A549 treated with AZD9567 at 1 μM for 4 hours (cell line): ENCODE results near the gene CDK5. TPM values are rescaled to one million over a fixed set of nuclear protein-coding genes. Genes with fewer than 3 reads are reported as not detected.

Experiments
- total RNA-seq: library from RNA; stranded (reverse); fragments of 200-300 nt; extraction: Qiagen RNA extraction; gene quantifications from 5 replicates; pipeline ENCODE4 v1.2.3, GENCODE V29; 2022; ENCODE audit not compliant: insufficient read depth

Gene CDK5
- 29.7 to 38.6 TPM (median 30.6 TPM) in 5 replicates for total RNA-seq

DNA sequence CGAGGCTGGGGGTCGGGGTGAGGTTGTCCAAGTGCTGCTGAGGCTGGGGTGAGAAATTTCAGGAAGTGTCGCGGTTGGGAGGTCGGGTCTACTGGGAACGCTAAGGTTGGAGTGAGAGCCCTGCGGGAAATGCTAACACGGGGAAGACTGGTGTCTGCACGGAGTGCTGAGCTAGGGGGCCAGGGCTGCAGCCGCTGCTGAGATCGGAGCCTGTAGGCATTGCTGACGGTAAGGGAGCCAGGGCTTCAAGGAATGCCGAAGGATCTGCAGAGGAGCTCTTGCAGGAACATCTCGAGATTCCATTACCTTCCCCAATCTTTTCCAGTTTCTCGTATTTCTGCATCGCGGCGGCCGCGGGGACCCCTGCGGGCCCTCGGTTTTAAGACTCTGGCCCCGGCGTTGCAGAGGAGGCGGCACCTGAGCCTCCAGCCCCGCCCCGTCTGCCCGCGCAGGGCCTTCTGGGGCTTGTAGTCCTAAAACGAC, at the start of gene CDK5:
CDK5 (minus strand) TSS at position 392 of the 483 bp plus-strand sequence; CDS start at position 343, 49 bp downstream.

DNA sequence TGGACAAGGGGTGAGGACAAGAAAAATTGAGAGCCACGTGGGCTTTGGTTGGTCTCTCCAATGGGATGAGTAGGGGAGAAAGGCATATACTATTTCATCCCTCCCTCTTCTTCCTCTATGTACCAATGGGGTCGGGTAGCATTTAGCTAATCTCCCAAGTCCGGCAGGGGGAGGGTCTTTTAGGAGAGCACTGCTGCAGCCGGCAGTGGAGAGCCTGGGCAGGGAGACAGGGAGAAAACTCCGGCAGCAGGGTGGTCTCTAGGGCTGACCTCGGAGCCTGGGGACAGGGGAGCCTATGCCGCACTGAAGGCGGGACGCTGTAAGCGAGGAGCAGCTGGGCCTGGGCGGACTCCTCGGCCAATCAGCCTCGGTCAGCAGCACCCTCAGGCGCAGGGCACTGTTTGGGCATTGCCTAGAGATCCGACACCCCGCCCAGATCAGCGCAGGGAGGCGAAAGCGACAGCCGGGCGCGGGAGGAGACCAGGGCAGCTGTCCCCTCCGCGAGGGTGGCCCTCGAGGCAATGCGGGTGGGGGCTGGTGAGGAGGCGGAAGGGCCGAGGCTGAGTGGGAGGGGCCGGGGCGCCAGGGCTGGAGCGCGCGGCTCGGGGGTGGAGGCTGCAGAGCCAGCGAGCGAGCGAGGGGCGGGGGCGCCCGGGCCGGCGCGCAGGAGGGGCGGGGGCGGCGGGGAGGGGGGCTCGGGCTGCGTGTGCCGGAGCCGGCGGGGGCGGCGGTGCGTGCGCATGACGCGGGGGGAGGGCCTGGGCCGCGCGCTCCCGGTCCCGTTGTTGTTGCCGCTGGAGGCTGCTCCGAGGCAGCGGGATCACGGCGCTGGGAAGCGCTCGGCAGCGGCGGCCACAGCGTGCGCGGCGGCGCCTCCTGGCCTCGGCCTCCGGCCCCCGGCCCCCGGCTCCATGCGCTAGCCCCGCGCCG, 28.3 kb upstream of the CDK5 start, which contains the start of gene AGAP3:
AGAP3 (plus strand) TSS at position 785 of the 930 bp plus-strand sequence. CDS start 267 bp downstream, outside the sequence.

DNA sequence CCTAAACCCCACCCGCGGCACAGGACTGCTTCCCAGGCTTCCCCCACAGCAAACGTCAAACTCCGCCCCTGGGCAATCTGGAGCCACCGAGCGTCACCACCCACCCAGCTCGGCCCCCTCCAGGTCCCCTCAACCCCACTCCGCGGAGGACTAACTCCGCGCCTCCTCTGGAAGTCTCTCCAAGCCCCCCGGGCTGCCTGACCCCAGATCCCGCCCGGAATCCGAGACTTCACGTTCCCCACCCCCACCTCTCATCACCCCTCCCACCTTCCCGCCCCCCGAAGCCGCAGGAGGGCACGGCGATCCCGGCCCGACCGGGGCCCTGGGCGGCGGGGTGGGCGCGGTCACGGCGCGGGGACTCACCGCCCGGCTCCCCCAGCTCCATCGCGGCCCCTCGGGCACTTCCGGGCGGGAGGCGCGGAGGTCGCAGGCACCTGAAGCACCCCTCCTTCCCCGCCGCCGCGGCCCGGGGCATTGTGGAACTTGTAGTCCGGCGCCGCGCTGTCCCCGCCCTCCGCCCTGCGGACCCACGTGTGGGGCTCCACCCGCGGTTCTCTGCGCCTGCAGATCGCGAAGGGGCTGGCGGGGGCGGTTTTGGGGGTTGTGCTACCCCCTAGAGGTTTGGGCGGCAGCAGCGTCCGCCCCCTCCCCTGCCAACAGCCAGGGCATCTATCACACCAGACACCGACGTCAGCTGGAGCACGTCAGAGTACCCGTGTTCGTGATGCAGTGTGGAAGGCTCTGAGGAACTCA, 25.6 kb upstream of the CDK5 start, which contains the start of gene TMUB1:
TMUB1 (minus strand) TSS at position 423 of the 753 bp plus-strand sequence. CDS start 930 bp downstream, outside the sequence.

DNA sequence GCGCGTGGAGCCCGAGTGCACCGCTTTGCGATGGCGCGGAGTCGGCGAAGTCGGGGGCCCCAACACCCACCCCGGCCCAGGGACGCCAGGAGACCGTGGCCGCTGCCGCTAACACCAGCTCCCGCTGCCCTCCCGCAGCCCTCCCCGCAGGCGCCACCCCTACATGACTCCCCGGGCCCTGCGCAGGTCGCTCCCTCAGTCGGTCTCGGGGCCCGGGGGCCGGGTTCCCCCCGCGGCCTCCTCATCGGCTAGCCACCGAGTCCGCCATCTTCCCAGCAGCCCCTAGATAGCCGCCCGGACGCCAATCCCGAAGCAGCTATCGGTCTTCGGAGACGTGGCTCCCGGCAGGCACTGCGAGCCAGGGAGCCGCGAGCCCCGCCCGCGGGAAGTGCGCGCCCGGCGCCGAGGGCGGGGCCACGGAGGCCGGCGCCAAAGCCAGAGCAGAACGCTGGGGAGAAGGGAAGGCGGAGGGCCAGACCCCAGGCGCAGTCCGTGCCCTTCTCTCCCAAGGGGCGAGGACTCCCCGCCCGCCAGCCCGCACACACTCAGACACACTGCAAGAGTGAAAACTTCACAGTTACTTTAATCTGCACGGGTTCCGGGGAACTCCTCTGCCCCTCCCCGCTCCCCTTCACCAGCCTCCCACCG, 22.9 kb upstream of the CDK5 start, which contains the start of gene FASTK:
FASTK (minus strand) TSS at position 288 of the 648 bp plus-strand sequence; CDS start at position 245, 43 bp downstream.

DNA sequence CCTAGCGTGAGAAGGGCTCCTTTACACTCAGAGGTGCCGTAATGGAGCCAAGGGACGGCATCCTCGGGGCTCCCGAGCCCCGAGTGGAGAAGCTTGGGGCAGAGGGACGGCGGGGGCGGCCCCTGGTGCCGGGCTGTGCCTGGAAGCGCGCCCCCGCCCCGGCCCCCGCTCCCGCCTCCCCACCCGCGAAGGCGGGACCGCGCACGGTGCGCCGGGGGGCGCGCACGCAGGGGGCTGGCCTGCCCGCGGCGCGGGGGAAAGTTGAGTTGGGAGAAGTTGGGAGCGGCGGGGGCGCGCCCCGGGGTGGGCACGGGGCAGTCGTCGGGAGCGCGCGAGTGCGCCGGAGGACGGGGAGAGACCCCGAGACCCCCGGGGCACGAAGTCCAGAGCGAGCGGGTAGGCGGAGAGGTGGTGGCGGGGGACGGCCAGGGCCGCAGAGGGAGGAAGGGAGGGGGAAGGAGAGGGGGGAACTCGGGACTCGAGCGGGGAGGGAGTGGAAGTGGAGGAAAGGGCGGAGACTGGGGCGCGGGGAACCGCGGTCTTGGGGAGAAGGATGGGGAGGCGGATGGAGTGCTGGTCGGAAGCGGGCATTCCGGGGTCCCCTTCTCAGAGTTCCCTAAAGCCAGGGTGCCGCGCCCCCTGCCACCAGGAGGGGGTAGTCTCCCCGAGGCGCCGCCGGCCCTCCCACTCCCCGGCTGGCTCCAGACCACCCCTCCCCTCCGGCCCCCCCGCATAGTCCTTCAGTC, 1.8 kb upstream of the CDK5 start, which contains the start of gene SLC4A2:
SLC4A2 (plus strand) TSS at position 223 of the 746 bp plus-strand sequence. CDS start 2,399 bp downstream, outside the sequence.

DNA sequence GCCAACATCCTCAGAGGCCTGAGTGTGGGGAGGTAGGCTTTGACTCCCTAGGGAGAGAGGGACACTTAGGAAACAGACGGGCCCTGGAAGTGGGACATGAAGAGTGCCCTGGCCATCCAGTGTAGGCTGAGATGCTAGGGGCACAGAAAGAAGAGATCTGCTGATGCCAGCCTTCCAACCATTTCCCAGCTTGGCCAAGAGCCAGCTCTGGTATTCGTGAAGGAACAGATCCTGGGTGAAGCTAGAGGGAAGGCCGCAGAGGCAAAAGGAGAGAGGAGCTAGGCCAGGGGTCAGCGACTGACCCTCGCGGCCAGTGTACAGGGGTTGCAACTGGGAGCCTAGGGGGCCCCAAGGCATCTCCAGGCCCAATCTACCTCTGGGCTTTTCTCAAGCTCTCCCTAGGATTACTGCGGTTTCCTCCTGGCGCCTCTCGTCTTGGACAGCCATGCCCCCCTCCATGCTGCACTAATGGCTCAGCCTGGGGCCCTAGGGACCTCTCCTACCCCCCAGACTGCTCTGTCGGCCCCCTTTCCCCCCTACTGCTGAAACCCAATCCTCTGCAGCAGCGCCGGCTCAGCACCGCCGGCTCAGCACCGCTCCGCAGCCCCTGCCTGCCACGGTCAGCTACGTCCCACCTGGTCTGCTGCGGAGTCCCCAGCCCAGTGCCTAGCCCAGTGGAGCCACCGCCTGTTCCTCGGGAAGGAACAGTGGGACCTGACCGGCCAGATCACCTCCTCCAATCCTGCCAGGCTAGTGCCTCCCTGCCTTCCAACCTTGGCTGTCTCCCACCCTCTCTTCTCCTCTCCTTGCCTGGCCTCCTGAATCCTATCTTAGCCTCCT, 9.5 kb downstream of the CDK5 start, which contains the start of gene ASIC3:
ASIC3 (plus strand) TSS at position 556 of the 840 bp plus-strand sequence. CDS start 355 bp downstream, outside the sequence.

DNA sequence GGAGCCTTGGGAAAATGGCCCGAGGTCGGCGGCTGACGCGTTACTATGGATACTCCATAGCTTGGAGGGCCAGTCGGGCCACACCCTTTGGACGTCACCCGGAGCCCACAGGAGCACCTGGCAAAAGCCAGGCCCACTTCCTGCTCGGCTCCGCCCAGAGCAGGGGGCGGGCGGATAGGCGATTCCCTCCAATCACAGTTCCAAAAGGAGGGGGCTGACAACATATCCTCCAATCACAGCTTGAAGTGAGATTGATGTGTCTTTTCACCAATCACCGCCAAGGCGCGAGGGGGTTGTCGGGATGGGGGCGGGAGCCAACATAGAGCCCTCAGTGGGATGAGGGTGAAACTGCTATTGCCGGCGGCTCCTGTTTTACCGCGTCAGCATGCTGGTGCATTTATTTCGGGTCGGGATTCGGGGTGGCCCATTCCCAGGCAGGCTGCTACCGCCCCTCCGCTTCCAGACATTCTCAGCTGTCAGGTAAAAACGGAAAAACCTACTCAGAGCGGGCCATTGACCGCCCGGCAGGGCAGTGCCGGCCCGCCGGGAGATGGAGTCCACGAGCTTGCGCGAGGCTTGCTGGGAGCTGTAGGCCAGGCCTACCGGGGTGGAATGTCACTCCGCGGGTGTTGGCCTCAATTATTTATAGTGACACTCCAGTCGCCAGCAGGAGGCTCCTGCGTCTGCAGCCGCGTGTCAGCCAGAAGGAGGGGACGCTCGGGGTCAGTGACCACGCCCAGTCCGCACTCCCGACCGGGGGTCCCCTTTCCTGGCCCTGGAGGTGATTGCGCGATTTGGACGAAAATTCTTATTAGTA, 29.4 kb downstream of the CDK5 start, which contains the start of gene ABCB8:
ABCB8 (plus strand) TSS at position 320 of the 817 bp plus-strand sequence; CDS start at position 386, 66 bp downstream.

DNA sequence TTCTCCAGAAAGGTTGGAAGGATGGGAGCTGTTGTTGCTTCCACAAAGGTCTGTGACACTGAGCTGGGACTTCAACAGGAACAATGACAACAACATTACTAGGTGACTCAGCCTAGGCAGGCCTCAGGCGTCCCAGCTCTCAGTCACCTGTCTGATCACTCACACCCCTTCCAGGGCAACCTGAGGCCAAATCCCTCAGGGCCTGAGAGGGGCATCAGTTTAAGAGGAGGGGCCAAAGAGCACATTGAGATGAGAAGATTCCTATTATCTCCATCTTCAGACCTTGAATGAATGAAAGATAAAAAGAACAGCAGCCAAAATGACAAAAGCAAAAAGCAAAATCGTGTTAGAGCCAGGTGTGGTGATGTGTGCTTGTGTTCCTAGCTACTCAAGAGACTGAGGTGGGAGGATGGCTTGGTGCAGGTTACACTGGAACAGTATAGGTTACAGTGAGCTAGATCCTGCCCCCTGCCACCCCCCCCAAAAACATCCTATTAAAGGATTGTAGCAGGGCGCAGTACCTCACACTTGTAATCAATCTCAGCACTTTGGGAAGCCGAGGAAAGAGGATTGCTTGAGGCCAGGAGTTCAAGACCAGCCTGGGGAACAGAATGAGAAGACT, 33.2 kb downstream of the CDK5 start, which contains the start of gene ATG9B:
ATG9B (minus strand) TSS at position 60 of the 622 bp plus-strand sequence. CDS start 71 bp downstream, outside the sequence.

Other genes with a start within 250 kb of the CDK5 start
- 0.03 to 0.07 TPM in 2 of 5 replicates, not detected in the others for gene AOC1, start 205.4 kb downstream of the CDK5 start, total RNA-seq
- 0.74 to 1.6 TPM (median 1.5 TPM) in 5 replicates for gene KCNH2, start 79.6 kb downstream of the CDK5 start, total RNA-seq
- gene NOS3, start 66.9 kb downstream of the CDK5 start, total RNA-seq, result 0.15 to 0.42 TPM (median 0.24 TPM) in 4 of 5 replicates, not detected in the other
- 0.54 to 0.91 TPM (median 0.71 TPM) in 4 of 5 replicates, not detected in the other for gene ATG9B, start 33.4 kb downstream of the CDK5 start, total RNA-seq
- gene ABCB8, start 29.4 kb downstream of the CDK5 start, total RNA-seq, result 40.4 to 52.5 TPM (median 50.5 TPM) in 5 replicates
- gene ASIC3, start 9.4 kb downstream of the CDK5 start, total RNA-seq, result 7.7 to 12.8 TPM (median 10.8 TPM) in 5 replicates
- gene SLC4A2, start 1.7 kb upstream of the CDK5 start, total RNA-seq, result 149 to 274 TPM (median 247 TPM) in 5 replicates
- gene FASTK, start 22.9 kb upstream of the CDK5 start, total RNA-seq, result 50.3 to 91.6 TPM (median 84.4 TPM) in 5 replicates
- gene TMUB1, start 25.6 kb upstream of the CDK5 start, total RNA-seq, result 29.4 to 54.1 TPM (median 48.7 TPM) in 5 replicates
- 41.3 to 67.4 TPM (median 64.9 TPM) in 5 replicates for gene AGAP3, start 28.6 kb upstream of the CDK5 start, total RNA-seq
- gene GBX1, start 109.8 kb upstream of the CDK5 start, total RNA-seq, result 0.07 to 0.13 TPM (median 0.09 TPM) in 3 of 5 replicates, not detected in the others
- not detected in 5 replicates for gene ASB10, start 129.4 kb upstream of the CDK5 start, total RNA-seq
- gene H2BK1, start 152.6 kb upstream of the CDK5 start, total RNA-seq, result not detected in 5 replicates
- 53.3 to 66.9 TPM (median 60.8 TPM) in 5 replicates for gene ABCF2, start 169.3 kb upstream of the CDK5 start, total RNA-seq
- 35.0 to 48.9 TPM (median 44.8 TPM) in 5 replicates for gene CHPF2, start 174.6 kb upstream of the CDK5 start, total RNA-seq
- gene SMARCD3, start 190.8 kb upstream of the CDK5 start, total RNA-seq, result 4.3 to 8.8 TPM (median 8.1 TPM) in 5 replicates